ENCODE measurements around the gene TOMM20.
"Not testable (repeated sequence)": the region's sequence is repeated elsewhere in the genome, so short reads cannot be mapped to it uniquely, and the experiment has no call there.

Gene TOMM20

DNA sequence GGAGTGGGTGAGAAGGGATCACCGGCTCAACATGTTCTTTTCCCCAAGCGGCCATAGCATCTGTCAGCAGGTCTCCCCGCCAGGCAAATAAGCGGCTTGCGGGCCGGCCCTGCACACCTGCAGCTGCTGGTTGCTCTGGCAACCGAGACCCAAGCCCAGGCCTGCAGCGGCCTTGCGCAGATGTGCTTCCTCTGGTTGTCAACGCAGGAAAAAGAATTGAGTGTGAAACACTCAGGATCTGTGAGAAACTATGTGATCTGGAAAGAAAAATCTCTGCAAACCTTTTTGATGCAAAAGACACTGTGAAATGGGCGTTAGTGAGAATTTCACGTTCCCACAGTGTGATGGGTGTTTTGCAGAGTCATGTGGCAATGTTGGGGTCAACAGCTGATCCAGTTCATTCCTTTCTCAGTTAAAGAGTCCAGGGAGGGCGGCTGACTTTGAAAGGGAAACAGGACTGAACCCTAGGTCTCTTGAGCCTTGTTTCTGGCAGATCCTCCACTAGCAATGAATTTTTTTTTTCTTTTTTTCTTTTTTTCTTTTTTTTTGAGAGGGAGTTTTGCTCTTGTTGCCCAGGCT lies 28.4 kb downstream of the TOMM20 start:
- DNase-seq: no peak

DNA sequence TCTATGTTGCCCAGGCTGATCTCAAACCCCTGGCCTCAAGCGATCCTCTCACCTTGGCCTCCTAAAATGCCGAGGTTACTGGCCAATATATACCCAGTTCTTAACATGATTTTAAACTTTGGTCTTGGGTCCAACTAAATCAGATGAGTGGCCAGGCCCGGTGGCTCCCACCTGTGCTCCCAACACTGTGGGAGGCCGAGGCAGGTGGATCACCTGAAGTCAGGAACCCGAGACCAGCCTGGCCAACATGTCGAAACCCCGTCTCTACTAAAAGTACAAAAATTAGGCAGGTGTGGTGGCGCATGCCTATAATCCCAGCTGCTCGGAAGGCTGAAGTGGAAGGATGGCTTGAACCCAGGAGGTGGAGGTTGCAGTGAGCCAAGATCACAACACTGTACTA lies 29.6 kb downstream of the TOMM20 start:
- no peak for DNase-seq

DNA sequence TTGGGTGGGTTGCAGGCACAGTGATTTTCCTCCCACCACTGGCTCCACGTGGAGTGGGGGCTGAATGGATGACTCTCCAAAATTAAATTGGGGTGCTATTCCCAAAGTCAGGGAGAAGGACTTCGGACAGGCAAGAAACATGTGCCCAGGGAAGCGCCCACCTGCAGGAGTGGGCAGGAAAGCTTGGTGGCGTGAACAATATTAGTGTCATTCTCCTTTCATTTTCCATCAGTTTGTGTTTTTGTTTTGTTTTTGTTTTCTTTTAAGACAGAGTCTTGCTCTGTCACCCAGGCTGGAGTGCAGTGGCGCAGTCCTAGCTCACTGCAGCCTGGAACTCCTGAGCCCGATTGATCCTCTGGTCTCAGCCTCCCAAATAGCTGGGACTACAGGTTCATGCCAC lies 30.1 kb downstream of the TOMM20 start:
- no peak for DNase-seq

DNA sequence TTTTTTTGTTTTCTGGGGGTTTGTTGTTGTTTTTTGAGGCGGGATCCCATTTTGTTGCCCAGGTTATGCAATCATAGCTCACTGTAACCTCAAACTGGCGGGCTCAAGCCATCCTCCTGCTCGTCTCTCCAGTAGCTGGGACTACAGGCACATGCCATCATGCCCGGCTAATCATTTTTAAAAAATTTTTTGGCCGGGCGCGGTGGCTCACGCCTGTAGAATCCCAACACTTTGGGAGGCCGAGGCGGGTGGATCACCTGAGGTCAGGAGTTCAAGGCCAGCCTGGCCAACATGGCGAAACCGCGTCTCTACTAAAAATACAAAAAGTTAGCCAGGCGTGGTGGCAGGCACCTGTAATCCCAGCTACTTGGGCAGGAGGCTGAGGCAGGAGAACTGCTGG lies 31.1 kb downstream of the TOMM20 start:
- DNase-seq: not testable (repeated sequence)

DNA sequence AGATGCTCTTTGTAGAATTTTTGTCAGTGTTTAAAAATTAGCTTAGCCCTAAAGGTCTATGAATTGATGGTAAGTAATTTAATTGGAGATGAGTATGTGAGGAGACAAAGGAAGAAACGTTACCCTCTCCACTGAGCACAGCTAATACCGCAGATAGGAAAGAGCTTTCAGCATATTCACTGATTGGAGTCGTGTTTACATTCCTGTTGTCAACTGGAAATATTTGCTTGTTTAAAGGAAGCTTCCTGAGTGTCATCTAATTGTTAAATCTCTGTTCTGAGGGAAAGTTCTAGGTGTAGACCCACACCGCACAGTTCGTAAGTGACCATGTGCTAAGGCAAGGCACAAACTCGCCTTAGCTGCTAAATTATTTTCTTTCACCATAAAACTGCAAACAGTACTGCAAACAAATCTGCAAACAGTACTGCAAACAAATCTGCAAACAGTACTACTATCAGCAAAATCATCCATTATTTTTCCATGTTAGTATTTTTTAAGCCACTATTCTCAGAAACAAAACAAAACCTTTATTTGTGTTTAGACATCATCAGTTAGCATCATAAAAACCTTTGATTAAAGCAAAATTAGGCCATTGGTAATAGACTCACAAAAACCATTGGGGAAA lies 32.6 kb downstream of the TOMM20 start:
- no peak for DNase-seq

DNA sequence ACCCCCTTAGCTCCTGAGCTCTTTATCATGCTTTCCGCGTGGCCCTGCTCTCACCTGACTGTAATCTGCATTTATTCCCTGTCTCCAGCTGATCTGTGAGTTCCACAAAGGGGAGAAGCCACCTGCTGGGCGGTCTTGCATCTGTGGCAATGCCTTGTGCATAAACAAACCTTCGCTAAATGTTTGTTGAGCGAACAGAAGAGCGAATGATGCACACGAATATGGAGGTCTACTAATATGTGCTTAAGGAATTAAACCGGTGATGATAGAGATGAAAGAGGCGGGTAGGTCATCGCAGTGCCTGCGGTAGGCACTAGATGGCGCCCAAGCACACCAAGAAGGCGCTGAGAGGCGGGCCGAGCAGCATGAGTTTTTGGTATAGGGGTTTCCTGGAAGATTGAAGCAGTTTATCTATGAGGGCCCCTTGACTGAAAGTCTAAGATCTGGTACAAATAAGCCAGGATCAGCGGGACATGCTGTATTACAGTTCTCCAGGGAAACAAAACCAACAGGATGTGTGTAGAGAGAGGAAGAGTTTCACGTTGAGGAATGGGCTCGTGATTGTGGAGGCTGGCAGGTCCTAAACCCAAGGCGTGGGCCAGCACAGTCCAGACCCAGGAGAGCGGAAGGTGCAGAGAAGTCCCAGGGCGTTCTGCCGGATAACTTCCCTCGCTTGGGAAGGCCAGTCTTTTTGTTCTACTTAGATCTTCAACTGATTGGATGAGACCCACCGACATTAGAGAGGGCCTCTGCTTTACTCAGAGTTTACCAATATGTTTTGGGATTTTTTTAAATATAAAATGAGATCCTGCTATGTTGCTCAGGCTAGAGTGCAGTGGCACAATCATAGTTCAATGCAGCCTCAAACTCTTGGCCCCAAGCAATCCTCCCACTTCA lies 34.7 kb downstream of the TOMM20 start:
- DNase-seq: peak; percentile 72

DNA sequence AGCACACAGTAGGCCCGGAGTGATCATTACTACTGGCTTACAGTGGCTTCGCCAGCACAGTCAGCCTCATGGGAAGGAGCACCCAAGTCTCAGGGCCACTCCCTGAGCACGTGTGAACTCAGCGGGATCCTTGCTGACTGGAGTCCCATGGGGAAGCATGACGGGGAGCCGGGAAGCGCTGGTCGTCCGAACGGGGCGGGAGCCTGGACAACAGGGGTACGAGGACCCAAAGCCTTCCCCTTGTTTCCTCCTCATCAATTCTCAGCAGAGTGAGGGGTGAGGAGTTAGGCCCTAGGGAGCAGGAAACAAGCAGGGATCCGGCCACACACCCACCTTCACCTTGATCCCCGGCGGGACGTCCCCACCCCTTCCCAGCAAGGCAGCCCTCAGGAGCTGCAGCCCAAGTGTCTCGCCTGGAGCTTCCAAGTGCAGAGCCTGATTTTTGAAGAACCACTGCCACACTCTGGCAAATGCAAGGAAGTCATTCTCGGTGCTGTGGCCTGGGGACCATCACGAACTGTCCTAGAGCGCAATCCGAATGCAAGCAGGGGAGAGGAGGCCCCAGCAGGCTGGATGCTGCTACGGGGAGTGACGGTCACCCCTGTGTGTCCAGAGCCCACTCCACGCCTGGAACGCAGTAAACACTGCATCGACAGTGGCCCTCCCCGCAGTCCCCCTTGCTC lies 35.5 kb downstream of the TOMM20 start:
- no peak for DNase-seq

DNA sequence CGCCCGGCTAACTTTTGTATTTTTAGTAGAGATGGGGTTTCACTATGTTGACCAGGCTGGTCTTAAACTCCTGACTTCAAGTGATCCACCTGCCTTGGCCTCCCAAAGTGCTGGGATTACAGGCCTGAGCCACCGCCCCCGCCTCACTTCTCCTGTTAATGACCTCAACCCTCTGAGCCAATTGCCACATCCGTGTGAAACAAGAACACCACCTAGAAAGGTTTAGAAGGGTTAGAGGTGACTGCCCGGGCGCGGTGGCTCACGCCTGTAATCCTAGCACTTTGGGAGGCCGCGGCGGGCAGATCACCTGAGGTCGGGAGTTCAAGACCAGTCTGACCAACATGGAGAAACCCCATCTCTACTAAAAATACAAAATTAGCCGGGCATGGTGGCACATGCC lies 36.2 kb downstream of the TOMM20 start:
- DNase-seq: not testable (repeated sequence)

DNA sequence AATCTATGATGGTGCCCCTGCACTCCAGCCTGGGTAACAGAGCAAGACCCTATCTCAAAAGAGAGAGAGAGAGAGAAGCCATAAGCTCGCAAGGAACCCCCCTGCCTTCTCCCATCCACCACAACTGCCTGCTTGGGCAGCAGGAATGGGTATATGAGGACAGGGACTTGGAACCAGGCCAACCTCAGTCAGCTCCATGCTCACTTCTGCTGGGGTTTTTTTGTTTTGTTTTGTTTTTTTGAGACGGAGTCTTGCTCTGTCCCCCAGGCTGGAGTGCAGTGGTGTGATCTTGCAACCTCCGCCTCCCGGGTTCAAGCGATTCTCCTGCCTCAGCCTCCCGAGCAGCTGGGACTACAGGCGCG lies 36.6 kb downstream of the TOMM20 start:
- DNase-seq: not testable (repeated sequence)

DNA sequence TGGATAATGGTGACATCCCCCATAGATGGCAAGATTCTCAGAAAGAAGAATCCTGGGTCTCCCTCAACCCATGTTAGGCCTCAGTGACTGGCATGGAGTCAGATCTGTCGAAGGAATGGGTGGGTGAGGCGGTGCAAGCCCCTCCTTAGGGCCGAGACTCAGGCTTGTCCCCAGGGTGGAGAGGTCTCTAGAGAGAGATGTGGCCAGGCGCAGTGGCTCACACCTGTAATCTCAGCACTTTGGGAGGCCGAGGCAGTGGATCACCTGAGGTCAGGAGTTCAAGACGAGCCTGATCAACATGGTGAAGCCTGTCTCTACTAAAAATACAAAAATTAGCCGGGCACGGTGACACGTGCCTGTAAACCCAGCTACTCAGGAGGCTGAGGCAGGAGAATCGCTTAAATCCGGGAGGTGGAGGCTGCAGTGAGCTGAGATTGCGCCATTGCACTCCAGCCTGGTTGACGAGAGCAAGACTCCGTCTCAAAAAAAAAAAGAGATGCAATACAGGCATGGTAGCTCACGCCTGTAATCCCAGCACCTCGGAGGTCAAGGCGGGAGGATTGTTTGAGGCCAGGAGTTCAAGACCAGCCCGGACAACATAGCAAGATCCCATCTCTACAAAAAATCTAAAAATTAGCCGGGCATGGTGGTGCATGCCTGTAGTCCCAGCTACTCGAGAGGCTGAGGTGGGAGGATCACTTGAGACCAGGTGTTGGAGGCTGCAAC lies 37.2 kb downstream of the TOMM20 start:
- DNase-seq: not testable (repeated sequence)

DNA sequence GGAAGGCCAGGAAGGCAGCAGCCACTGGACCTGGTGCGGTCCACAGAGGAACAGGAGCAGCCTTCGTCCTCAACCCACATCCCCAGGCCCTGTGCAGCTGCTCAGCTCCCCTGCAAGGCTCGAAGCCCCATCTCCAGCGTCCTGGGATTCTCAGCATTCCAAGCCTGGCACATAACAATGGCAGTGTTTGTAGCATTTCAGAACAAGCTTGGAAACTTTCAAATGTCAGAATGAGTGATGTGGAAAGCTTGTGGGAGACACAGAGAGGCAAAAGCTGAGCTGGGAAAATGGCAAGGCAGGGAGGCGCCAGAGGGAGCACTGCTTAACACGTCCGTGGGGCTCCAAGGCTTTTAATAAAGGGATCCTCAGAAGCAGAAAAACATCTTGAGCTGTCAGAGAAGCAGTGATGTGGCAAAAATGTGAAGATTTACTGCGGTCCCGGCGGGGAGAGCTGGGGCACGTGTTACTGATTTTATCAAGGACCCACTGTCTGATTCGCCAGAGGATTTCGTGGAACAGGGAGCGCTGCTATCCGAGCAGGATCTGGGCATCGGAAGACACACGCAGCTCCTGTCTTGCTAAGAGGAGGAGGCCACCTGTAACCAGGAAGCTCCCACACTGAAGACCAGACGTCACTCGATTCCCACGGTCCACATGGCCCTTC lies 38.1 kb downstream of the TOMM20 start:
- no peak for DNase-seq

DNA sequence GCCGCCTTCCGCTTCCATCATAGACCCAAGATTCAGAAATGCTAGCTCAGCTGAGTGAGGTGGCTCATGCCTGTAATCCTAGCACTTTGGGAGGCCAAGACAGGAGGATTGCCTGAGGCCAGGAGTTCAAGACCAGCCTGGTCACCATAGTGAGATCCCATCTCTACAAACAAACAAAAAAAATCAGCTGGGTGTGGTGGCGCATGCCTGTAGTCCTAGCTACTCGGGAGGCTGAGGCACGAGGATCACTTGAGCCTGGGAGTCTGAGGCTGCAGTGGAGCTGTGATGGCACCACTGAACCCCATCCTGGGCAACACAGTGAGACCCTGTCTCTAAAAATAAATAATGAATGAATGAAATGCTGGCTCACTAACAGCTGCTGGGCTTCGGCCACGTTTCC lies 39.7 kb downstream of the TOMM20 start:
- DNase-seq: no peak

DNA sequence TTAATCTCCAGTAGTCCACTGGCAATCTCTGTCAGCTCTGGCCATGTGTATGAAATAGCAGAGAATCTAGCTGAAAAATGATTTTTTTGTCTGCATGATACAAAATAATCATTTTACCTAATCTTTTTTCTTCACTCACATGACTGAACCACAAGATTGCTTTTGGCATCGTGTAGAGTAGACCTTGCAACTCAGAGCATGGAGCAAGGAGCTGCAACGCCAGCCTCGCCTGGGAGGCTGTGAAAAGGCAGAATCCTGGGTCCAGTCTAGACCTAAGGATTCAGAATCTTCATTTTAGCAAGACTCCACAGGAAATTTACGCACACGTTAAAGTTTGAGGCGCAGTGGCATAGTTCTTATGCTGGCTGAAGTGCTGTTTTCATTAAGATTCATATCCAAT lies 40.2 kb downstream of the TOMM20 start:
- no peak for DNase-seq

DNA sequence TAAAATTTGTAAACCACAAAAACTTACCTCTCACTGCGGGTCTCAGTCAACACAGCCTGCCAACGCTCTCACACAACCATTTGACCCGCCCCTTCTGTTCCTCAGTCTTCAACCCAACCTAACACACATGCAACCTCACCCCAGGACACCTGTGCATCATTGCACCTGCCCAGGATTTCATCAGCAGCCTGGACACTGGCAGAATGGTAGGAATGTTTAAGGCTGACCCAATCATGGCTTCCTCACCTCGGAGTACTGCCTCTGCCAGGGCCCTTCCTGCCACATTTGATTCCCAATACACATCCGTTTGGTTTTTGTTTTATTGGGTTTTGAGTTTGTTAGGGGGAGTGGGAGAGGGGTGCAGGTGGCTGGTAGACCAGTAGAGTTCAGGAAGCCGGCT lies 40.7 kb downstream of the TOMM20 start:
- DNase-seq: no peak

DNA sequence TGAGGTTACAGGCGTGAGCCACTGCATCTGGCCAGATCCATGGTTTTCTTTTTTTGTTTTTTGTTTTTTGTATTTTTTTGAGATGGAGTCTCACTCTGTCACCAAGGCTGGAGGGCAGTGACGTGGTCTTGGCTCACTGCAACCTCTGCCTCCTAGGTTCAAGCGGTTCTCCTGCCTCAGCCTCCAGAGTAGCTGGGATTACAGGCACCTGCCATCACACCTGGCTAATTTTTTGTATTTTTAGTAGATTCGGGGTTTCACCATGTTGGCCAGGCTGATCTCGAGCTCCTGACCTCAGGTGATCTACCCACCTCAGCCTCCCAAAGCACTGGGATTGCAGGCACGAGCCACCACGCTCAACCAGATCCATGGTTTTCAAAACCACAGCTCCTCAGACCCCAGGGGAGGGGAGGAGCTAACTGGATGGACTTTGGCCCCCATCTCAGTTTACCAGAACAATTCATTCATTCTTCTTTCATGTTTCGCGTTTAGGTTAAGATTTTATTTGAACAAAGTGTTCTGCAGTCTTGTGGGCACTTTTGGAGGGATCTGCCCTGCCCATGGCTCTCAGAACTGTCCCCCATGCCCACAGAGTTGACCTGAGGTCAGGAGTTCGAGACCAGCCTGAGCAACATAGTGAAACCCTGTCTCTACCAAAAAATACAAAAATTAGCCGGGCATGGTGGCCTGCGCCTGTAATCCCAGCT lies 43.1 kb downstream of the TOMM20 start:
- not testable (repeated sequence) for DNase-seq

DNA sequence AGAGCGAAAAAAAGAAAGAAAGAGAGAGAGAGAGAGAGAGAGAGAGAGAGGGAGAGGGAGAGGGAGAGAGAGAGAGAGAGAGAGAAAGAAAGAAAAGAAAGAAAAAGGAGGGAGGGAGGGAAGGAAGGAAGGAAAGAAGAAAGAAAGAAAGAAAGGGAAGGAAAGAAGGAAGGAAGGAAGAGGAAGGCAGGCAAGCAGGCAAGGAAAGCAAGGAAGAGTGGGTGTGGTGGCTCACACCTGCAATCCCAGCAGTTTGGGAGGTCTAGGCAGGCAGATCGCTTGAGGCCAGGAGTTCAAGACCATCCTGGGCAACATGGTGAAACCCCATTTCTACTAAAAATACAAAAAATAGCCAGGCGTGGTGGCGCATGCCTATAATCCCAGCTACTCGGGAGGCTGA lies 47.8 kb downstream of the TOMM20 start:
- DNase-seq: not testable (repeated sequence)

DNA sequence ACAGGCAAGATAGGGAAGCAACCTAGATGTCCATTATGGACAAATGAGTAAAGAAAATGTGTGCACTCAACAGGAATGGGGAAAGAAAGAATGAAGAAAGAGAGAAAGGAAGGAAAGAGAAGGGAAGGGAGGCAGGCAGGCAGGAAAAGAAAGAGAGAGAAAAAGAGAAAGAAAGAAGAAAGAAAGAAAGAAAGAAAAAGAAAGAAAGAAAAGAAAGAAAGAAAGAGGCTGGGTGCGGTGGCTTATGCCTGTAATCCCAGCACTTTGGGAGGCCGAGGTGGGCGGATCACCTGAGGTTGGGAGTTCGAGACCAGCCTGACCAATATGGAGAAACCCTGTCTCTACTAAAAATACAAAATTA lies 48.4 kb downstream of the TOMM20 start:
- not testable (repeated sequence) for DNase-seq

DNA sequence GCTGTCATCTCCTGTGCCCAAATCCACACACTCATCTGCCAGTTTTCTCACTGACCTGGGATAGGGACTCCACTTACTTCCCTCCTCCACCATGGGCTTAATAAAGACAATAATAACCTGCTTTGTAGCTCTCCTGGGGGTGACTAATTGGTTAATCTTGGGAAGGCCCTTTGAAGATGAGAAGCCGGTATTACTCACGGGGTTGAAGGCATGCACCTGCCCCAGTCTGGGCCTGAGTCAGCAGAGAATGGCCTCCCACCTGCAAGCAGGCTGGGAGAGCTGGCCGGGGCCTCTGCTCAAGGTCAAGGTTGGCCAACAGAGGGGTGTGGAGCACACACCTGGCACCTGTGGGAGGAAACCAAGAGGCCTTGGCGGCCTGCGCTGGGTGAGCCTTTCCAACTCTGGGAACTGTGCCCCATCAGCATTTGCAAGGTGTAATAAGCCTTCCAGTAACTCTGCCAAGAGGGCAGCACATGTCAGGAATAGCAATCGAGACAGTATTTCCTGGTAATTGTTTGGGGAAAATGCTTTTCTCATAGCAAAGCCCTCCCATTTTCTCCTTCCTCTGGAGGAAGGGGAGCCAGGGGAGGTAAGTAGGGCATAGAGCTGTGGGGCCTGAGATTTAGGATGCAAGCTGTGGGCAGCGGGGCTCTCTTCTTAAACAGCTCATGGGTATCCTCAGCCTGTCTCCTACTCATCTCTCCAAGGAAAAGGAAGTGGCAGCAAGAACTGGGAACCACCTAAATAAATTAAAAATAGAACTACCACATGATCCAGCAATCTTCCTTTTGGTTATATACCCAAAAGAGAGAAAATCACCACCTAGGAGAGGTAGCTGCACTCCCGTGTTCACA lies 49.0 kb downstream of the TOMM20 start:
- DNase-seq: peak; percentile 8

DNA sequence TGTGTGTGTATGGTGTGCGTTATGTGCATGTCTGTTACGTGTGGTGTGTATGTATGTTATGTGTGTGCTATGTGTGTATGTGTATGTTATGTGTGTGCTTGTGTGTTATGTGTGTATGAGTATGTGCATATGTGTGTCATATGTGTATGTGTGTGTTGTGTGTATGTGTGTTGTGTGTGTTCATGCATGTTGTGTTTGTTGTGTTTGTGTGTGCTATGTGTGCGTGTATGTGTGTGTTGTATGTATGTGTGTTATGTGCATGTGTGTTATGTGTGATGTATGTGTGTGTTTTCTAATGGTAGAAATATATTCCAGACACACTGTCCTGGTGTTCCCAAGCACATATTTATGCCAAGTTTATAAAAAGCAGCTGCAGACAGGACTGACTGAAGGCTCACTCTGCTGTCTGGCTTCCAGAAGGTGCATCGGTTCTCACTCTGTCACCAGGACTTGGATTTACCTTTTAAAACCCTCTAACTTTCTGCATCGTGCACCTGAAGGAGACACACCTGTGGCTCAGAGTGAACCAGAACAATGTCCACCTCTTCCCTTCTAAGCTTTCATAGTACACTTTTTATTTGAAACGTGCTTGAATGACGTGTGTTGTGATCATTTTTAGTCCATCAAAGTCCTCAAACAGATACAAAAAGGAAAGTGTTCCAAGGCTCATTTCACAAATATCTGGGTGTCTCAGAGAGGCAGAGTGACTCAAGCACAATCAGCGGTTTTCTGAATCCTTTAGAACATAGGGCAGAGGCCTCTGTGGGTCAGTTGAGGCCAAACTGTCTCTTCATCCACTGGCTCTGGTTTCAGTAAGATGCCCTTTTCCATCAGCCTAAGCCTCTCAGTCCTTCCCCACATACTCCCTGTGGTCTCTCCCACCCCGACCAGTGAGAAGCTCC lies 49.9 kb downstream of the TOMM20 start:
- DNase-seq: no peak

Data from stimulated activated naive CD4-positive, alpha-beta T cell treated with Interleukin-2 at 50 U/mL for 16 hours (primary cell).